Peyer's patch (tissue), 4 donors: ENCODE data around the gene TTC1.

Experiments
- CTCF ChIP-seq, 6 experiments: fragments of 450-650 bp in 4 of 6; fragments of 200-600 bp in 2 of 6; sonication (generic) in 1 of 6; IDR thresholded peaks; one replicate each; pipeline ENCODE4 v1.5.1; 2017 to 2019; ENCODE audit warnings: antibody characterized with exemption in 6 of 6, mild to moderate bottlenecking in 3 of 6, moderate library complexity in 1 of 6
- POLR2A ChIP-seq, 2 donors: fragments of 450-650 bp; IDR thresholded peaks; one replicate each; pipeline ENCODE4 v1.5.1; 2017; ENCODE audit warnings: antibody characterized with exemption in 2 of 2, mild to moderate bottlenecking in 2 of 2, moderate library complexity in 2 of 2

GRCh38 chr5:160008877-160009590, at the start of gene TTC1:
- TF ChIP-seq CTCF (IDR thresholded peaks at IDR 0.05) (no peak), POLR2A (IDR thresholded peaks at IDR 0.05) (peak; percentile 90 to 93)
